ENCODE measurements around the gene SCT. TPM values are rescaled to one million over a fixed set of nuclear protein-coding genes. Genes with fewer than 3 reads are reported as not detected.

Gene SCT
- total and polyA plus RNA-seq, 2 of the 4 experiments (the other 2 are of a cell fraction) = not detected

GRCh38 chr11:674406-674805 lies 47.4 kb upstream of the SCT start:
- no peak overlapping the region for H3K18ac ChIP-seq (ENCODE audit: low read depth, low read length)

More at GRCh38 chr11:674406-674805, 47.4 kb upstream of the SCT start:
- Histone ChIP-seq H2BK5ac (ENCODE audit: low read depth, low read length, poor library complexity, severe bottlenecking) (no peak overlapping the region), H2AFZ (replicated peaks; ENCODE audit: low read length, poor library complexity) (no peak overlapping the region), H4K5ac (ENCODE audit: low read depth, low read length) (no peak overlapping the region), H2BK120ac (ENCODE audit: low read depth, low read length) (no peak overlapping the region), H3K27me3 (ENCODE audit: control insufficient read depth, insufficient read depth, low read length) (no peaks in the 10 kb centered on the region), H3K4ac (ENCODE audit: low read depth, low read length) (no peak overlapping the region), H3K4me2 (ENCODE audit: low read depth, low read length) (no peak overlapping the region), H4K91ac (ENCODE audit: insufficient read depth, low read depth, low read length) (no peak overlapping the region), H3K27ac (ENCODE audit: insufficient read depth, low read length) (no peak overlapping the region), H2BK15ac (ENCODE audit: low read depth, low read length) (no peak overlapping the region), H3K9me3 (ENCODE audit: control insufficient read depth, insufficient read depth, low read length) (no peaks in the 10 kb centered on the region), H3K23ac (ENCODE audit: low read depth, low read length) (no peak overlapping the region), H3K14ac (replicated peaks; ENCODE audit: low read depth, low read length) (no peak overlapping the region), H3K79me1 (ENCODE audit: low read depth in 1 of 2, low read length in 2 of 2) (no peaks in the 10 kb centered on the region; a peak in 2 of 4 replicates), H3K4me1 (ENCODE audit: control insufficient read depth, insufficient read depth, low read length) (no peaks in the 10 kb centered on the region), H3K9ac (ENCODE audit: low read depth, low read length) (no peak overlapping the region), H4K20me1 (ENCODE audit: insufficient read depth, low read length) (no peaks in the 10 kb centered on the region; the same call in none of the 2 replicates), H3K36me3 (ENCODE audit: control insufficient read depth, insufficient read depth, low read length) (peaks cover 33% of the 10 kb centered on the region), H2AK5ac (ENCODE audit: low read depth, low read length) (no peak overlapping the region), H2BK20ac (ENCODE audit: low read depth, low read length) (no peak overlapping the region), H2AK9ac (replicated peaks; ENCODE audit: low read depth, low read length, poor library complexity) (peak overlapping the region; percentile 78), H3K9me1 (ENCODE audit: insufficient read depth, low read length) (0 out of 2 replicates have a peak, but pooled peaks cover 2% of the 10 kb centered on the region), H4K8ac (ENCODE audit: low read depth in 2 of 2, low read length in 2 of 2) (no peak overlapping the region), H3K56ac (ENCODE audit: extremely low read depth, insufficient read depth, low read length) (no peak overlapping the region), H3K4me3 (ENCODE audit: insufficient read depth, low read depth, low read length) (no peak overlapping the region)
- in situ Hi-C loops (cut with MboI; ENCODE audit: low sequenced_read_pairs) (no loop called here), dilution Hi-C loops (cut with HindIII; ENCODE audit: low sequenced_read_pairs, unreplicated experiment) (no loop called here), intact Hi-C loops (cut with micrococcal nuclease) (no loop called here)
- no TSS peak for BruUV-seq (replicated peaks)
- POLR2A ChIA-PET (ENCODE audit: unreplicated experiment) = no interaction called here
- CTCF ChIA-PET = no interaction called here
- TF ChIP-seq NFE2L2 (IDR thresholded peaks at IDR 0.05; ENCODE audit: low read depth, low read length) (no peak), ELK1 (IDR thresholded peaks at IDR 0.05; ENCODE audit: borderline replicate concordance, low read depth, low read length) (no peak), BHLHE40 (IDR thresholded peaks at IDR 0.05; ENCODE audit: low read depth, low read length) (no peak), RCOR1 (IDR thresholded peaks at IDR 0.05; ENCODE audit: insufficient replicate concordance, low read length) (no peak)
- DNase-seq (no peak), ATAC-seq (ENCODE audit: low read depth) (no peak)
- 99% methylated on average over 9 of the region's 17 CpGs; no CpG with 5 or more reads in 1 of the 2 experiments for WGBS, 2 experiments (ENCODE audit: extremely low coverage in 2 of 2, insufficient read length in 1 of 2)

Measured in IMR-90 (cell line).